Measurements from ENCODE around the gene KCNK2. TPM values are rescaled to one million over a fixed set of nuclear protein-coding genes. Genes with fewer than 3 reads are reported as not detected.

Gene KCNK2
- total RNA-seq, 1 donor from 2014 or later, result 0.85 TPM

DNA sequence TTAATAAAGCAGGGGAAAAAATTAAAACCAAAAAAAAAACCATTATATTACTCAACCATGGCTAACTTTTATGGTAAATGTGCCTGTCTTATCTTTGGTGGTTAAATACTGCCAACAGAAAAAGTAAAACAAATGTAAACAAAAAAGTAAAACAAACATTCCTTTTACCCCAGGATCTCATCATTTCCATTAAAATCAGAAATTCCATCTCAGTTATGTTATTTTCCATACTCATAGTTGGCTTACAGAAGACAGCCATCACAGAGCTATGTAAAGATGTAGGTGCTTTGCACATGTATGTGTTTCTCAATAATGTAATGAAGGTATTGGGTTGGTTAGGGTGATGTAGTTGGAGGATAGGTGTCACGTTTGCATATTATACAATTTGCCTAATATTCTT, 185.0 kb downstream of the KCNK2 start:
- TF ChIP-seq, protein P1, sequence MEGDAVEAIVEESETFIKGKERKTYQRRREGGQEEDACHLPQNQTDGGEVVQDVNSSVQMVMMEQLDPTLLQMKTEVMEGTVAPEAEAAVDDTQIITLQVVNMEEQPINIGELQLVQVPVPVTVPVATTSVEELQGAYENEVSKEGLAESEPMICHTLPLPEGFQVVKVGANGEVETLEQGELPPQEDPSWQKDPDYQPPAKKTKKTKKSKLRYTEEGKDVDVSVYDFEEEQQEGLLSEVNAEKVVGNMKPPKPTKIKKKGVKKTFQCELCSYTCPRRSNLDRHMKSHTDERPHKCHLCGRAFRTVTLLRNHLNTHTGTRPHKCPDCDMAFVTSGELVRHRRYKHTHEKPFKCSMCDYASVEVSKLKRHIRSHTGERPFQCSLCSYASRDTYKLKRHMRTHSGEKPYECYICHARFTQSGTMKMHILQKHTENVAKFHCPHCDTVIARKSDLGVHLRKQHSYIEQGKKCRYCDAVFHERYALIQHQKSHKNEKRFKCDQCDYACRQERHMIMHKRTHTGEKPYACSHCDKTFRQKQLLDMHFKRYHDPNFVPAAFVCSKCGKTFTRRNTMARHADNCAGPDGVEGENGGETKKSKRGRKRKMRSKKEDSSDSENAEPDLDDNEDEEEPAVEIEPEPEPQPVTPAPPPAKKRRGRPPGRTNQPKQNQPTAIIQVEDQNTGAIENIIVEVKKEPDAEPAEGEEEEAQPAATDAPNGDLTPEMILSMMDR (IDR thresholded peaks at IDR 0.05), result no peak
- Histone ChIP-seq H3K9me3 (no peaks in the 10 kb centered on the region), H3K27me3 (no peaks in the 10 kb centered on the region)

DNA sequence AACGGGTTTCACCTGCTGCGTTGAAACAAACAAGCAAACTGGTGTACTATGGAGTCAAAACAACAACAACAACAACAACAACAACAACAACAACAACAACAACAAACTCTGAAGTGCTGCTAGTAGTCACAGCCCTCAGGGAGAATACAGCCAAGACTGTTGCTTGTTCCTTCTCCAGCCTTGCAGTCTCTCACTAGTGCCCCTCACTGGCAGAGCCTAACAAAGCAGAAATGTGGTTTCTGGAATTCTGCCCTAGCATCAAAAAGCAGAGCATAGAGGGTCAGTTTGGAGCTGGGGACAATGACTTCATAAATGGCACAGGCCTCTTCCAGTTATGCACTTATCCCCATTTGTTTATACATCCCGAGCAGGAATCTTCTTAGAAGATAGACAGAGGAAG, 187.4 kb downstream of the KCNK2 start:
- Histone ChIP-seq H3K36me3 (no peaks in the 10 kb centered on the region), H3K9me3 (no peaks in the 10 kb centered on the region), H3K4me3 (no peak overlapping the region), H3K27ac (no peak overlapping the region), H3K27me3 (no peaks in the 10 kb centered on the region), H3K4me1 (no peaks in the 10 kb centered on the region)
- TF ChIP-seq, protein P1 (IDR thresholded peaks at IDR 0.05), result no peak
- DNase-seq (ENCODE audit: low spot score in 2 of 2), result no peak
- intact Hi-C loops (cut with DNase I), result no loop called here

More for the DNA sequence above, 185.0 kb downstream of the KCNK2 start:
- no peak for DNase-seq (ENCODE audit: low spot score in 2 of 2)
- no peak overlapping the region for H3K27ac ChIP-seq
- no peak overlapping the region for H3K4me3 ChIP-seq
- no peaks in the 10 kb centered on the region for H3K4me1 ChIP-seq
- no peaks in the 10 kb centered on the region for H3K36me3 ChIP-seq
- intact Hi-C loops (cut with DNase I), result no loop called here

DNA sequence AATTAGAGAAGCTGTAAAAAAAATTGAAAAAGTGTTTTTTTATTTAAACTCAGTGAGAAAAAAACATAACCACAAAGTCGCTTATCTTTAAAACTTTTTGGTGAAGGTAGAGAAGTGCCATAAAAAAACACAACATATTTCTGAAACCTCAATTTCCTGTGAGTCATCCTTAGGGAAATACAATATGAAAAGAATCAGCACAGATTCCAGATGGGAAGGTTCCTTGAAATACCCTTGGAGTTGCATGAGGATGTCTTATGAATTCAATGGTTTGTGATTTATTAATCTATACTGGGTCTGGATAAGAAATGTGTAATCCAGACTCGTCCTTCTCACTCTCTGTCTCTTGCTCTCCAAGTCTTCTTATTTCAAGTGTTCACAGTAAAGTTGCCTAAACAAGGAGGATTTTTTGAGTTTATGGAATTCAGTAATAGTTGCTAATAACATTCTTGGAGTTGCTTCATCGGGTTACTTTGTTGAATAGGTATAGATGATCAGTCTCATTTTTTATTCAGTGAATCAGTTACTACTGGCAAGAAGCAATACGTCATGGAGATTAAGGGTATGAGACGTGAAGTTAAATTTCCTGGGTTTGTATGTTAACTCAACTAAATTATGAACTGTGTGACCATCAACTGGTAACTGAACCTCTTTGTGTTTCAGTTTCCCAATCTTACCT, 191.4 kb downstream of the KCNK2 start:
- TF ChIP-seq, protein P1 (IDR thresholded peaks at IDR 0.05), result no peak
- Histone ChIP-seq H3K36me3 (no peaks in the 10 kb centered on the region), H3K9me3 (no peaks in the 10 kb centered on the region), H3K27ac (no peak overlapping the region), H3K27me3 (no peaks in the 10 kb centered on the region), H3K4me1 (no peaks in the 10 kb centered on the region), H3K4me3 (no peak overlapping the region)
- DNase-seq (ENCODE audit: low spot score in 2 of 2), result no peak
- intact Hi-C loops (cut with DNase I), result no loop called here

DNA sequence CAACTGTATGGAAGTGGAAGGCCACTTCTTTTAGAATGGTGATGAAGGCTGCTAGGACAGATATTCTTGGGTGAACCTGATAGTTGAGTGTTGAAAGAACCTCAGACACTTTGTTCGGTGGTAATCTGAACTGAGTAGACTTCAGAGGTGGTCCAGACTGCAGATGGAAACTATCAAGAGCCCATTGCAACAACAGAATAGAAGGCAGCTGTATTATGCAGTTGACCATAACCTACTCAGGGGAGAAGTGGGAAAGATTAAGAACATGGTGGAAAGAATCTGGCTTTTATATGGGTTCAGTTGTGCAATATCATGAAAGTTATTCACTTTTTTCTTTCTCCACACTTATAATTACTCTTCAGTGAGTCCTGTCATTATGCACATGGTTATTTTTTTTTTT, 194.0 kb downstream of the KCNK2 start:
- Histone ChIP-seq H3K27ac (no peak overlapping the region), H3K27me3 (no peaks in the 10 kb centered on the region), H3K4me1 (no peaks in the 10 kb centered on the region), H3K4me3 (no peak overlapping the region), H3K9me3 (no peaks in the 10 kb centered on the region), H3K36me3 (no peaks in the 10 kb centered on the region)
- DNase-seq (ENCODE audit: low spot score in 2 of 2), result no peak
- intact Hi-C loops (cut with DNase I), result no loop called here
- TF ChIP-seq, protein P1 (IDR thresholded peaks at IDR 0.05), result no peak

DNA sequence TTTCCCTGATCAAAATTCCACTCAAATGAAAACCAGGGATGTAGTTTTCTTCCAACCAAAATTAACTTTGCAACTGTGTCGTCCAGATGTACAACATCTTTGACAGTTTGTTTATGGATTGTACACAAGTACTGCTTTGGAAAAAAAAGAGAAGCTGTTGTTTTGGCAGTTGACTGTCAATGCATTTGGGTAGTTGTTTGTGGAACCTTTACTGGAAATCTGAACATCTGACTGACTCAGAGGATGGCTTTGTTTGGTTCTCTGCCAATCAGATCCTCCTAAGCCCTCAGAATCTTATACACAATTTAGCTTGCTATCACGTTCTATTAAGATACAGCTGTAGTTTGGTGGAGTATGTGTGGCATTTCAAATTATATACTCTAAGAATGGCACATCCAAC, 195.0 kb downstream of the KCNK2 start:
- no peaks in the 10 kb centered on the region for H3K4me1 ChIP-seq
- no peak for DNase-seq (ENCODE audit: low spot score in 2 of 2)
- no peaks in the 10 kb centered on the region for H3K9me3 ChIP-seq
- H3K27ac ChIP-seq, result no peak overlapping the region
- H3K4me3 ChIP-seq, result no peak overlapping the region
- no peaks in the 10 kb centered on the region for H3K27me3 ChIP-seq
- intact Hi-C loops (cut with DNase I), result no loop called here
- TF ChIP-seq, protein P1 (IDR thresholded peaks at IDR 0.05), result no peak
- H3K36me3 ChIP-seq, result no peaks in the 10 kb centered on the region

DNA sequence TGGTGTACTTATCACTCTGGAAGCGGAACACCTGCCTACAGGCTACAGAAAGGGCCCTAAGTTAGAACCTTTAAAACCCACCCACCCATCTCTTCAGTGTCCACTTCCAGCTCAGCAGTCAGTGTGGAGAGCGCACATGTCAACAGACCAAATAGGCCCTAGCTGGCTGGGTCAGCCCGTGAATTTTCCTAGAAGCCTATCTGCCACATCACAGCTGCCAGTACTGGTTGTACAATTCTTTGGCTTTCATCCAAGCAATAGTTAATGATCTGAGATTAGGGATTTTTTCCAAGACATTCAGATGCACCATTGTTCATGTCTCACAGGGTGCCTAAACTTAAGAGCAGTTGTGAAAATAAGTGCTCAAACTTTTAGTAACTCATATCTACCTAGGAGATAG, 197.1 kb downstream of the KCNK2 start:
- Histone ChIP-seq H3K4me3 (no peak overlapping the region), H3K4me1 (no peaks in the 10 kb centered on the region), H3K36me3 (no peaks in the 10 kb centered on the region), H3K27me3 (no peaks in the 10 kb centered on the region), H3K9me3 (no peaks in the 10 kb centered on the region), H3K27ac (no peak overlapping the region)
- no peak for DNase-seq (ENCODE audit: low spot score in 2 of 2)
- TF ChIP-seq, protein P1 (IDR thresholded peaks at IDR 0.05), result no peak
- intact Hi-C loops (cut with DNase I), result no loop called here

Measured in ascending aorta (tissue), 2 donors.